Stimulated activated CD4-positive, alpha-beta T cell treated with anti-CD3 and anti-CD28 coated beads, Interleukin-1b, Interleukin-23, amount 100 ng/mL, for 4 hours (primary cell): Measurements from ENCODE around the gene LRSAM1.

Experiments used
- DNase-seq, 2 donors: peaks; one replicate each; pipeline ENCODE4 v3.0.0-alpha.2; 2020; ENCODE audit warnings: low read depth in 2 of 2

Gene LRSAM1

DNA sequence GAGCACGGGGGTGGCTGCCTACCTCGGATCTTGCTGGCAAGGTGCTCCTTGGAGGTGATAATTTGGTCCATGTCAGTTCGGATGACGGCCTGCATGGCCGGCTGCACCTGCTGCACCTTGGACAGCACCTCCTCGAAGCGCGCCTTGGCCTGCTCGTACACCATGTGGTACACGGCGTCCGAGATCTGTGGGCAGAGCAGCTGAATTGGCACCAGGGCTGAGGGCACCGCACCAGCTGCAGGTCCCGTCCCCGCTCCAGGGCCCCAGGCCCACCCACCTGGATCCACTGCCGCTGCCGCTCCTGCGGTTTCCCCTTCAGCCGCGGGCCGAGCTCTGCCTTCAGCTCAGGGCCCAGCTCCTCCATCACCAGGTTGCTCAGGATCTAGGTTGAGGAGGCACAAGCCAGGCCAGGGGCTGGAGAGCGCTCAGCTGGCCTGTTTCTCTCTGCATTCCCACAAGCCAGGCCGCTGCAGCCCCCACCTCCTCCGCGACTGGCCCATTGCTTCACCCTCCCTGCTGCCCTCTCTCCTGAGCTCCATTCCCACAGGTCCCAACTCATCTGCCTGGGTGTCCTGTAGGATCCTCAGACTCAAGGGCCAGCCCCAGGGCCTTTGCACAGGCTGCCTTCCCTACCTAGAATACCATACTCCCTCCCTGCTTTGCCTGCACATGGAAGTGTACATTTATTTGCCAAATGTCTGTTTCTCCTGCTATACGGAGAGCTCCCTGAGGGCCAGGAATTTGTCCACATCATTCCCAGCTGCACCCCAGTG, 65.7 kb downstream of the LRSAM1 start:
- DNase-seq: no peak

DNA sequence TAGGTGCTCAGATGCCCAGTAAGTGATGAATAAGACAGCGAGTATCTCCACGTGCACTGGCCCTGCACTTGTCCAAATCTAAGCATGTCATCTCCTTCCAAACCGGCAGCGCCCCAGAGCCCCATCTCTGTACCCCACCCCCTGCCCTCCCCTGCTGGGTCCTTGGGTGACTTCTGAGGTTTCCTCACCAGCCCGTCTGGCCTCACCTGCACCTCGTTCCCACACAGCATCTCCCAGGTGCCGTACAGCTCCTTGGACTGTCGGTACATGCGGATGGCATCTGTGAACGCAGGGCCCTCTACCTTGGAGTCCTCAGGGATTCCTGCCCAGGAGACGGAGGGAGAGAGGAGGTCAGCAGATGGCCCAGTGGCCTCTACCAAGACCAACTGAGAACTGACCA, 66.3 kb downstream of the LRSAM1 start:
- DNase-seq: no peak

DNA sequence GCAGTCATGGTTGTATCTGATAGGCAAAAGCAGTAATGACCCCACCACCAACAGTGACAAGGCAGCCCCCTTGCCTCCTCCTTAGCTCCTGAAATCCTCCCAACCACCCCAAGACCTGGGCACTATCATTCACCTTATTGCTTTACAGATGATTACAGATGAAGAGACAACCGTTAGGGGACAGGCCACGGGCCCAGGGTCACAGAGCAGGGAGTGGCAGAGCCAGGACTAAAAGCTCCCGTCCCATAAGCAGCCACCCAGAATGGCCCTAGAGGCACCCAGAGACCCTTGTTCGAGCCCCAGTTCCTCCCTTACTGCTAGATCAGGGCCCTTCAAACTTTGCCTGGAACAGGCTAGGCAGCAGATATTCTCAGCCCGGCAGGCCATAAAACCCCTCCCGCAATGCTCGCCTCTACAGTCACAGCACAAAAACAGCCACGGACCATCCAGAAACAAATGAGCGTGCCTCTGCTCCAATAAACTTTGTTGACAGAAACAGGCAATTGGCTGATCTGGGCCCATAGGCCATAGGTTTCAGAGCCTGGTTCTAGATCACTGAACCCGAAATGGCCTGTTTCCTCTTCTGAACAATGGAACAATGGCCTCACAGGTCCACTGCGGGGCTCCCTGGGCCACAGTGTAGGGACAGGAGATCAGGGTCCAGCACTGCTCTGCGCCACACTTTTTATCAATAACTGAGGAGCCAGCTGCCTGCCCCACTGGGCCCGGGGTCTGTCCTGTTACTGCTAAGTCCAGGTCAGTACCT, 67.0 kb downstream of the LRSAM1 start:
- no peak for DNase-seq

DNA sequence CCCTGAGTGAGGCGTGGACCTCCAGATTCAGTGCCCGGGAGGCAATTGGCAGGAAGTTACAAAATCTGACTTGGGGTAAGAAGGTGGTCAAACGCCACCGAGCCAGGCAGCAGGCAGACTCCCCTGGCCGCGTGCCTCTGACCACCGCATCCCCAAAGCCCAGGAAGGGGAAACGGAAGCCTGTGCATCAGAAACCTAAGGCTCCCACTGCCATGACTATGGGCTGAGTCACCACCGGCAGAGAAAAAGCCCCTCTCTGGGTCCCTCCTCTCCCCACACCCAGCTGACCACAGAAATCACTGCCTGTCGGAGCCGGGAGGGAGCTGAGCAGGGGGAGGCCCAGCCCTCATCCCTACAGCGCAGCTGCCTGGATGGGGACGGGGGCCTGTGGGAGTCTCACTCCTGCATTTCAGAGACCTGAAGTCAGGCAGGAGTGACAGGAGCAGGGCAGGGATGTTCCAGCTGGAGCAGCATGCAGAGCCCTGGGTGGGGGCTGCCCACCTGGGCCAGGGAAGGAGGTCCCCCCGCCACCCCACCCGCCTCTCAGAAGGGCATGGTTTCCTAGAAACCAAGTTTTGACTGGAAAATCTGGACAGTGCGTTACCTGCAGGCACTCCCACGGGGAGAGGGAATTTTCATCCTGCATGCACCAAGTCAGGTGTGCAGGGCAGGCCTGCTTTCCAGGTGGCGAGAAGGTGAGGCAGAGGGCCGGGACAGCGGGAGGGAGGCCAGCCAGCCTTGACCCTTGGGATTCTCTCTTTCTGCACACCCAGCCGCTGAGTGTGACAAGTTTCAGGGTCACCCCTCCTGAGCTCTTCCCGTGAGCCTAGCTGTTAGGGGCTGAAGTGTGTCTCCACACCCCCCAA, 68.2 kb downstream of the LRSAM1 start:
- peak in 1 of 2 donors; percentile 9 for DNase-seq

DNA sequence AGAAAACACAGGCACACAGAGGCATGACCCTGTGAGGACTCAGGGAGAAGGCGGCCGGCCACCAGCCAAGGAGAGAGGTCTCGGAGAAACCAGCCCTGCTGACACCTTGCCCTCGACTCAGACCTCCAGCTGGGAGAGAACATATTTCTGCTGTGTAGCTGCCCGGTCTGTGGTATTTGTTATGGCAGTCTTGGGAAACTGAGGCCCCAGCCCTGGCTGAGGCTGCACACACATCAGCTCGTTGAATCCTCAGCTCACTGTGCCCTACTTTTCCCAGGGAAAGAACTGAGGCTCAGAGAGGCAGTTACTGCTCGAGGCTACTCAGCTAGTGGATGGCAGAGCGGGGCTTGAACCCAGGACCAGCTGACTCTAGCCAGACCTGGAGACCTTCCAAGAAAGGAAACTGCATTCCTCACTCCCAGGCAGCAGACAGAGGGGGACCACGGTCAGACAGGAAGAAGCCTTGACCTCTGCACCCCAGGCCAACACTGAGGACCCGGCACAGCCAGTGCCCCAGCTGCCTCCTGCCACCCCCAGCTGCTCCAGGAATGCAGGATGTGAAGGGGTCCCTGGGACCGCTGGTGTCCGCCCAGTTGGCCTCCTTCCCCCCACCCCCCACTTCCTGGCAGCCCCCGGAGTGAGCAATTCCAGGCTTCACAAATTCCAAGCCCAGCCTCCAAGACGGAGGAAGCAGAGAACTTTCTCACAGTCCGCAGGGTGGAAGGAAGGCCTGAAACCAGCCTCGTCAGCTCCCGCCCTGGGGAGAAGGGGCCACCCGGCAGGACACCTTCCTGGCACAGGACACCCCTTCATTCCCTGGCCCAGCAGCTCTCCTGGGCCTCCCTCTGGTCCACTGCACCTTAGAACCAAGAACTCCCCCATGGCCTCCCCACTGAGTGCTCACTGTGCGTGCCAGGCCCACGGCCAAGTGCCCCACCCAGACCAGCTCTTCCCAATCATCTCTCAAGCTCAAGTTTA, 69.9 kb downstream of the LRSAM1 start:
- DNase-seq: no peak

DNA sequence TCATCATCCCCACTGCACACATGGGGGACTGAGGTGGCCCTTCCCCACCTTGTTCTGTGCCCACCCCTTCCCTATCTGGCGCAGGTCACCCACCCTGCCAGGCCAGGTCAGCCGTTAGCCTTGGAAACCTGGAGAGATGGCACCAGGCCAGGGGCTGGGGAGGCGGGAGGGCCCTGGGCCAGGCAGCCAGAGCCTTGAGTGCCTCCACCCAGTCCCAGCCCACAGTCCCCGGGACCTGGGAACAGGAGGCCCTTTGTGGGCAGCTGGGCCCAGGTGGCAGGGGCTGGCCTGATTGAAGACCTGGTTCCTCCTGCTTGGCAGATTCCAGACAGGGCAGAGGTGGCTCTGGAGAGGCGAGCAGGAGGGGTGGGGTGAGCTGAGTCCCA, 70.6 kb downstream of the LRSAM1 start:
- no peak for DNase-seq

DNA sequence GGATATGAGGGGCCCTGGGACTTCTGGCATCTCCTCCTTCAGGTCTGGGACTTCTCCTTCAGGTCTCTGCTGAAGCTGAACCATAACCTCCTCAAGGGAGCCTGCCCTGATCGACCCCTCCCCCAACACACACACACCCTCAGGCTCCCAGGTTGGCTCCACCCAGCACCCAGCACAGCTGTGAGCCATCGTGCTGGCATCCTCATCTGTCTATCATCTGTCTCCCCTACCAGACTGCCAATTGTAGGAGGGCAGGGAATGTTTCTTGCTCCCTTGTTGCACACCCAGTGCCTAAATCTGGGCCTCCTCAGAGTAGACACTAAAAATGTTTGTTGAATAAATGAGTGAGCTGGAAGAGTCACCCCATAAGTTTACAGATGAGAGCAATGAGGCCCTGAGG, 71.4 kb downstream of the LRSAM1 start:
- DNase-seq: no peak

DNA sequence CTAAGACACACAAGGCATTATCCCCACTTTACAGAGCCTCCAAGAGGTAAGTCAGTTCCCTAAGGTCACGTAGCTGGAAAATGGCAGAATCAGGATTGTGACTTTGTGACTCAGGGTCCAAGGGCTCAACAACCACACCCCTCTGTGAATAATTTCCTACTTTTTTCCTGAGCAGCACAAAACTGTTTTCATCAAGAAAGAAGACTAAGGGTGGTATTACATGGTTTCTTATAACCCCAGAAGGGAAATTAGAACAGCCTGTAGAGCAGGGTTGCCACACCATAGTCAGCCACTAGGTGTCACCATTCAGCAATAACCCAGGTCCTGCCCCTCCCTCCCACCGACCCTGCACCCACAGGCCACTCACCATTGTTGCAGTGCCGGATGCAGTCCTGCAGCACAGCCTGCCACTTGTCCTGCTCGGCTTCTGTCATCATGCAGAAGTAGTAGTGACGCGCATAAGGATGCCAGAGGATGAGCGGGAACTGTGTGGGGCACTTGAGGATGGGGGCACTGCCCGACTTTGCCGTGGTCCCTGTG, 72.1 kb downstream of the LRSAM1 start:
- DNase-seq: no peak

DNA sequence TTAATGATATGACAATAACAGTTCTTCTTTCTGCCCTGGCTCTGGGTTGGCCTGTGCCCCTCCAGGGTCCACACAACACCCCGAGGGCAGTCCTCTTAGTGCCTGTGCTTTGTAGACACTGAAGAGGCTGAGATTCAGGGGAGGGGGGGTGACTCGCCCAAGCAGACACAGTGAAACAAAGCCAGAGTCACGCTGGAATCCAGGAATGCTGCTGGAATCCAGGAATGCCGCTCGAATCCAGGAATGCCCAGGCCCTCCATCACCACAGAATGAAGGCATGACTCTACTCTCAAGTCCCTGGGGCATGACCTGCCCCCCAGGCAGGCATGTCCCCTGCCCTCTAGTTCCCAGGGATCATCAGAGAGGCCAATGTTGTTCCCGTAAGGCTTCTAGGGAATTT, 73.1 kb downstream of the LRSAM1 start:
- DNase-seq: no peak

DNA sequence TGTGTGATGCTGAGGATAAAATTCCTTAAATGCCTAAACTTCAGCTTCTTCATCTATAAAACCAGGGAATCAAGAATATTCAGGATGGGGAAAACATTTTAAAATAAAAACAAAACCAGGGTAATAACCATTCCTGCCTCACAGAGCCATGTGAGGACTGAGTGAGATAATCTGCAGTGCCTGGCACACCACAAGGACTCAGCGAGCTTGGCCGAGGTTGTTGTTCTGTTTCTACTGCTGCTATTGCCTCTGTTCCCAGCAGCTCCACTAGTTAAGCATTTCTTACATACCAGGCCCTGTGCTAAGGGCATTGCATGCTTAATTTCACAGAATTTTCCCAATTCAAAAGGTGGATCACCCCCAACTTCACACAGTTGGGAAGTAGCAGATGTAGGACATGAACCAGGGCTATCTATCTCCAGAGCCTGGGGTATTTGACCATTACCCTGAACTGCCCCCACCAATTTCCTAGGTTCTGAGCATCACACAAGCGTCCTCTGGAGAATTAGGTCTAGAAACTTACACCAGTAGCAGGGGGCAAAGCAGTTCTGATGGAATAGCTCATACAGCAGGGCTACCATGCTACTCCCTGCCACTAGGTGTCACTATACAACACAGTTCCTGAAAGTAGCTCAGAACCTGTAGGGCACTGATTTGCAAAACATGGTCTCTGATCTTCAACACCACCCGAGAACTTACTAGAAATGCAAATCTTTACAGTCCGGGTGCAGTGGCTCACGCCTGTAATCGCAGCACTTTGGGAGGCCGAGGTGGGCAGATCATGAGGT, 74.3 kb downstream of the LRSAM1 start:
- DNase-seq: no peak

DNA sequence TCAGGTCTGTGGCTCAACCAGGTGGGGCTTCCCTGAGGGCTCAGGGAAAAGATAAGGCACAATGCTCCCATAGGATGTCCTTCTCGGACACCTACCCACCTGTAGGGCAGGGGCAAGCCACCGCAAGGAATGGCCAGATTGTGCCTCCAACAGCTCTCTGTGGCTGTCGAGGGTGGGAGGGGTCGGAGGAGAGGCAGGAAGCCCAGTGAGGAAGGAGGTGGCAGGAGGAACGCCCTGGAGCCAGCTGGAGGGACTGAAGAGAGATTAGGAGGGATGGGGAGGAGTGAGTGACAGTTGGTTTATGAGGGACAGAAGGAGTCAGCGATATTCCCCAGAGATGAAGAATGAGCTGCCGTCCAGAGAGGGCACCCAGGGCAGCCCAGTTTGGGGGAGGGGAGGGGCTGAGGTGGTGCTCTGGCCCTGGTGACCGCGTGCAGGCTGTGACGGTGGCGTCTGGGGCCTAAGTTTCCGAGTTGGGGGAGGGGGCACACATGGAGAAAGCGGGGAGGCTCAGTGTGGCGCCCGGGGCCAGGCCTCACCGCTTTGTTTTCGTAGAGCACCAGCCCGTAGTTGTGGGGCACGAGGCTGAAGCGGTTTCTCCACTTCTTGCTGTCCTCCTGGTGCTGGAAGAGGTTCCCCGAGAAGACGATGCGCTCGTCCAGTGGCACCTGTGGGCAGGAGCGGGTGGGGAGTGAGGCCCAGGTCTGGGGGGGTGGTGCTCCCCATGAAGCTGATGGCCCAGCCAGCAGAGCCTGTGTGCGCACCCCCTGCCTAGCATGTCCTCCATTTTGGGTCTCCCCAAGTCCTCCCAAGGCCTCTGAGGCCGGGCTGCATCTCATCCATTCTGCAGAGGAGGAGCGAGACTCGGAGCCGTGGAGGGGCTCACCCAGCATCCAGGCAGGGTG, 75.6 kb downstream of the LRSAM1 start:
- DNase-seq: no peak

DNA sequence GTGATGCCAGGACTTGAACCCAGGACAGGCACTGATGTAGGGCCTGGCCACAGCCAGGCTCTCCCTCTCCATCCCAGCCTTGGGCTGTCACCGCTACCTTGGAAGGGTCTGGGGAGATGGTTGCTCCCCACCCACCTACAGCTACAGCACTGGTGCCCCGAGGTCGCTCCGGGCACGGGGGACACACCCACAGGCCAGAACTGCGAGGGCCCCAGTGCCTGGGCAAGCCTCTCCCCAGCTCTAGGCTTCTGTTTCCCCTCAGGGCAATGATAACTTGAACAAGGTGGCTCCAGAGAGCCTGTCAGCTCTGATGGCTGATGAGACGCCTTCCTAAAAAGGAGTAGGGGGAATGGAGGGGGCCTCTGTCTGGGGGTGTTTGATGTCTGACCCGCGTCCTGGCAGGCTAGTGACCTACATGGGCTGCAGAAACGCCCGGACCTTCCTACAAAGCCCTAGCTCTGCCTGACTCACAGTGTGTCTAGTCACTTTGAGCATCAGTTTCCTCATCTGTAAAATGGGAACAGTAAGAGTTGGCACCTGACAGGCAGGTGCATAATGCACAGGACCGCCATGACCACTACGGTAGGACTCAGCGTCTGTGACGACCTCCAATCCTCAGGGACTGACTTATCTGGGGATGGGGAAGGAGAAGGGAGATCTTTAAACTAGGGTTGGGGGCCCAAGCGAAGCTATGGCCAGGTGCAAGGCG, 76.4 kb downstream of the LRSAM1 start:
- DNase-seq: no peak

DNA sequence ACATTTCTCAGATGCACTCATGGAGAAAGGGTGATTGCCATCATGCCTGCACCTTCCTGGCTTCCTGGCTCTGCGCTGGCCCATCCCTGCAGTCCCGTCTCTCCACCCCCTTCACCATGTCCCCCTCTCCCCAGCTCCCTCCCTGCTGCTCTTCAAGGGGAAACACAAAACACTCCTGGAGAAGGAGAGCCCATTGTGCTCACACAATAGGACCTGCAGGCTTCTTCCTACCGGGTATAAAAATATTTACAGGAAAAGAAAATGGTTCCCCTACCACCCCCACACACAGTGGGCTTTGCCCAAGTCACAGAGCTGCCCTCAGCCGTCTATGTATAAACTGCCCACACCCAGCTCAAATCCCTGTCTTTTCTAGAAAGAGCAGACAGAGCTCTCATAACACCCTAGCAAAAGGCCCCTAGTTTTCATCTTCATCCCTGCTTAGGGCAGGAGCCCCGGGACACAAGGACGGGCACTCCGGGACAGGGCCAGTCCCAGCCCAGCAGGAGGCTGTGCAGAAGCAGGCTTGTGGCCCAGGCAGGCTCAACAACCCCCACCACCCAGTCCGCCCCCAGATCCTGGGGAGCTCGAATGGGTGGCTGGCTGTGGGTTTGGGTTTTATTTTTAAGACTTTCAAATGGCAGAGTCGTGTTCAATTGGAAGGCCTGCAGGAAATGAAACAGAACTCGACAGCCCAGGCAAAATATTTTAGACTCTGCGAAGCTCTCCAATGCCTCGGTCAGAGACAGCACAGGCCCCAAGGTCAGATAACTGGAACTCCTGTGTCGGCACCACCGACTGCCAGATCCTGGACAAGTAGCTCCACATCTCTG, 77.3 kb downstream of the LRSAM1 start:
- no peak for DNase-seq

DNA sequence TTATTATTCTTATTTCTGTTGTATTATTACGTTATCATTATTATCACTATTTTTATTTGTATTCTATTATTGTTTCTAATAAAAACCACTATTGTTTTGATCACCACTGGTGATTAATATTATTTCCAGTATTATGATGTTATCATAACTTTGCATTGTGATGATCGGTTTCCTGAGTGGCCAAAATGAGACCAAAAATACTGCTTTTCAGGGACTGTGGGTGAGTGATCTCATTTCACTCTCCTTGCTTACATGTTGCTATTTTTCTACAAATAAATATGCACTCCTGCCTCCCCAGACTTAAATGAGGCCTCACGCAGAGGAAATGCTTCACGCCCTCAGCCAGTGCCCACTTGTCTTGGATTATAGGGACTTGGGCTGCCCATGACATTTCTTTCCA, 78.4 kb downstream of the LRSAM1 start:
- no peak for DNase-seq

DNA sequence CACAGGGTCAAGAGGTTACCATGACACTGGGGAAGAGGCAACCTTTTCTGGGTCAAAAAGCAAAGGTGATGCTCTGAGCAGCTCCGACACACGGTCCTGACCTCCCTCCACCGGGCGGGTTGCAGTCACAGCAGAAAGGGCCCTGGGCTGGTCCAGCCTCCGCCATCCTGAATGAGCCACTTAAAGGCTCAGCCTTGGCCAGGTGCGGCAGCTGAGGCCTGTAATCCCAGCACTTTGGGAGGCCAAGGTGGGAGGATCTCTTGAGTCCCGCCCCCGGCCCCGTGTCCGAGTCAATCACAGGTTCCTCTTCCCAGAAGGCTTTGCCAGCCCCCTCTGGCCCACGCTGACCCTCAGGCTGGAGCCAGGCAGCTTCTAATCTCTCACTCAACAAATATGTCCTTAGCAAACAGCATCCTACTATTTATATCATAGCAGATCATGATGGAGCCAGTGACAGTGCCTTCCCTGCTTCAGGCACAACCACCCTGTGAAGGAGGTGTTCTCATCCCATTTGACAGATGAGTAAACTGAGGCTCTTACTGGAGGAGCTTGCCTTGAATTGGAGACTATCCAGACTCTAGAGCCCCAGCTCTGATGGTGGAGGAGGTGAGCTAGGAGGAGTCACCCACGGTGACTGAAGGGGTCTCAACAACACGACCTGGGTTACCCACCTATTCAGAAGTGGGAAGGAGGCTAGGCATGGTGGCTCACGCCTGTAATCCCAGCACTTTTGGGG, 79.1 kb downstream of the LRSAM1 start:
- DNase-seq: no peak

DNA sequence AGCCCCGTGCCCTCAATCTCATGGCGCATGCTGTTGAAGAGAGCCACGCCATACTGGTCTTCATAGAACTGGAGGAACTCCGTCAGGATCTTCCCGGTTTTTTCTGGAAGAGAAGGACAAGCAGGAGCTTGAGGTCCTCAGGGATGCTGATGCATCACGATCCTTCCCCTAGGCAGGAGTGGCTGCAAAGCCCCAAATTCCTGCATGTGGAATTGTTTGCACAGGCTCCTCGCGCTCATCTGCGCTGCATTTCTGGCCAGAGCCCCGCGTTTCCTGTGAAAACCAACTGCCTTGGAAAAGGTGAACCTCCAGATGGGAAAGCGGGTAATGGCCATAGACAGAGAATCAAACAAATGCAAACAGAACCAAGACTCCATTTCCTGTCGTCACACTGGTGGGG, 80.4 kb downstream of the LRSAM1 start:
- DNase-seq: no peak
